ENCODE data around the gene TESK1.
A peak's percentile ranks its signal among the peaks of the same experiment; 100 is the strongest.

Gene TESK1

DNA sequence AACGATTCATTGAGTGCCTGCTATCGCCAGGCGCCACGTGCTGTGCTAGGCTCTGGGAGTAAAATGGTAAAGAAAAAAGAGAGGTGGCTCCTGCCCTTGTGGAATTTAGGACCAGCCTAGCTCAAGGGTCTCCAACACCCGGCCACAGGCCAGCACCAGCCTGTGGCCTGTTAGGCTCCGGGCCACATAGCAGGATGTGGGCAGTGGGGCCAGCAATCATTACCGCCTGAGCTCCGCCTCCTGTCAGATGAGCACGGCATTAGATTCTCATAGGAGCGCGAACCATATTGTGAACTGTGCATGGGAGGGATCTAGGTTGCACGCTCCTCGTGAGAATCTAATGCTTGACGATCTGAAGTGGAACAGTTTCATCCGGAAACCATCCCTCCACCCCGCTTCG is 51.3 kb downstream of the TESK1 start:
- Histone ChIP-seq H3K27me3 (ENCODE audit: insufficient read depth, insufficient read length) (peaks cover 7% of the 10 kb centered on the region), H3K9me3 (ENCODE audit: insufficient read depth, low read length) (no peaks in the 10 kb centered on the region), H3K36me3 (ENCODE audit: insufficient read depth, insufficient read length, low read length) (peaks cover 15% of the 10 kb centered on the region), H3K4me3 (ENCODE audit: insufficient read length, low read depth) (no peak overlapping the region), H3K9ac (ENCODE audit: insufficient read length, low read depth) (no peak overlapping the region), H3K4me1 (ENCODE audit: insufficient read depth, insufficient read length) (peaks cover 4% of the 10 kb centered on the region)
- TF ChIP-seq YY1 (IDR thresholded peaks at IDR 0.05; ENCODE audit: insufficient read depth, insufficient read length) (no peak), SUZ12 (IDR thresholded peaks at IDR 0.05; ENCODE audit: extremely low read depth, insufficient read depth, insufficient read length) (no peak), ZNF274 (IDR thresholded peaks at IDR 0.05; ENCODE audit: low read depth, low read length) (no peak)
- DNase-seq (ENCODE audit: low read depth, low spot score), result no peak

DNA sequence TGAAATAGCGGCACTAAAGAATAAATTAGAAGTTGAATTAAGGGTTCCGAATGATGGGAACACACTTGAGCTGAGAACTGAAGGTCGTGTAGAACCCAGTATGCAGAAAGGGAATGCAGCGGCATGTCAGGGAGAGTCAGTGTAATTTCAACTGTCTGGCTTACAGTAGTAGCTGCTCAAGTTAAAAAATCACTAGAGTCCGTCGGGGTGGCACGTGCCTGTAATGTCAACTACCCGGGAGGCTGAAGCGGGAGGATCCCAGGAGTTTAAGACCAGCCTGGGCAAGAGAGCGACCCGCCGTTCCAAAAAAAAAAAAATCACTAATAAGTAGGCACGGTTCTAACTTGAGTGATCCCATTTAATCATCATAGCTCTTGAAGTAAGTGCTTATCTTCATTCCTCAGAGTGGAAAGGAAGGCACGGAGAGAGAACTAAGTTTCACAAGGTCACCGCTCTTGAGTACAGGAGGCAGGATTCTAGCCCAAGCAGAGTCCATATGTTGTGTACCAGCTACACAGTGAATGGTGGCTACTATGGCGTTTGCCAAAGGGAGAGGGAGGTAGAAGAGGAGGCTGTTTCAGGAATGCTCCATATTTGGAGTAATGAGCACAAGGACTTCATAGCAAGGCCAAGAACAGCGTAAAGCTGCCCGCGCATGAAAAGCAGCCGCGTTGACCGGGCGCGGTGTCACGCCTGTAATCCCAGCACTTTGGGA is 51.9 kb downstream of the TESK1 start:
- Histone ChIP-seq H3K4me1 (ENCODE audit: insufficient read depth, insufficient read length) (peaks cover under 1% of the 10 kb centered on the region), H3K9ac (ENCODE audit: insufficient read length, low read depth) (peak overlapping the region; percentile 34), H3K9me3 (ENCODE audit: insufficient read depth, low read length) (no peaks in the 10 kb centered on the region), H3K4me3 (ENCODE audit: insufficient read length, low read depth) (peak overlapping the region; percentile 34), H3K36me3 (ENCODE audit: insufficient read depth, insufficient read length, low read length) (peaks cover 21% of the 10 kb centered on the region), H3K27me3 (ENCODE audit: insufficient read depth, insufficient read length) (peaks cover 7% of the 10 kb centered on the region)
- DNase-seq (ENCODE audit: low read depth, low spot score), result no peak
- TF ChIP-seq YY1 (IDR thresholded peaks at IDR 0.05; ENCODE audit: insufficient read depth, insufficient read length) (no peak), ZNF274 (IDR thresholded peaks at IDR 0.05; ENCODE audit: low read depth, low read length) (no peak), SUZ12 (IDR thresholded peaks at IDR 0.05; ENCODE audit: extremely low read depth, insufficient read depth, insufficient read length) (no peak)

DNA sequence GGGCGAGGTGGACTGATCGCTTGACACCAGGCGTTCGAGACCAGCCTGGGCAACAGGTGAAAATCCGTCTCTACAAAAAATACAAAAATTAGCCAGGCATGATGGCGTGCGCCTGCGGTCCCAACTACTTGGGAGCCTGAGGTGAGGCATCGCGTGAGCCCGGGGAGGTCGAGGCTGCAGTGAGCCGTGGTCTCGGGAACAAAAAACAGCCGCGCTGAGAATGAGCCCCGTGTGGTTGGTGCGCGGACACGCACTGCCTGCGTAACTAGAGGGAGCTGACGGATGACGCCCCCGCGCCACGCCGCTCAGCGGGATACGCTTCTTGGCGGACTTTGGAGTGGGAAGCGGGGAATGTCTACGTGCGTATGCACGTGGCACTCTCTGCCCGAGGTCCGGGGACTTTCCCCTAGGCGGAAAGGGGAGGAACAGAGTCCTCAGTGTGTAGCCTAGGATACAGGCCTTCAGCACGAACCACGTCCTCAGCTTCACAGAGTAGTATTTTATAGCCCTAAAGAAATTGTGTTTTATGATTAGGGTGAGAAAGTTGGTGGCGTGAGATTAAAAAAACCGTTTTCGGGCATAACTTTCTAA is 52.6 kb downstream of the TESK1 start, which contains the start of gene RMRP:
RMRP (minus strand) TSS at position 474 of the 591 bp plus-strand sequence.
- peak; percentile 98 for DNase-seq (ENCODE audit: low read depth, low spot score)
- Histone ChIP-seq H3K36me3 (ENCODE audit: insufficient read depth, insufficient read length, low read length) (peaks cover 28% of the 10 kb centered on the region), H3K4me1 (ENCODE audit: insufficient read depth, insufficient read length) (no peaks in the 10 kb centered on the region), H3K4me3 (ENCODE audit: insufficient read length, low read depth) (peak within 1 kb of the TSS; percentile 84), H3K9ac (ENCODE audit: insufficient read length, low read depth) (peak within 1 kb of the TSS; percentile 97), H3K9me3 (ENCODE audit: insufficient read depth, low read length) (no peaks in the 10 kb centered on the region), H3K27me3 (ENCODE audit: insufficient read depth, insufficient read length) (peaks cover 7% of the 10 kb centered on the region)
- TF ChIP-seq YY1 (IDR thresholded peaks at IDR 0.05; ENCODE audit: insufficient read depth, insufficient read length) (no peak), SUZ12 (IDR thresholded peaks at IDR 0.05; ENCODE audit: extremely low read depth, insufficient read depth, insufficient read length) (no peak), ZNF274 (IDR thresholded peaks at IDR 0.05; ENCODE audit: low read depth, low read length) (no peak)

DNA sequence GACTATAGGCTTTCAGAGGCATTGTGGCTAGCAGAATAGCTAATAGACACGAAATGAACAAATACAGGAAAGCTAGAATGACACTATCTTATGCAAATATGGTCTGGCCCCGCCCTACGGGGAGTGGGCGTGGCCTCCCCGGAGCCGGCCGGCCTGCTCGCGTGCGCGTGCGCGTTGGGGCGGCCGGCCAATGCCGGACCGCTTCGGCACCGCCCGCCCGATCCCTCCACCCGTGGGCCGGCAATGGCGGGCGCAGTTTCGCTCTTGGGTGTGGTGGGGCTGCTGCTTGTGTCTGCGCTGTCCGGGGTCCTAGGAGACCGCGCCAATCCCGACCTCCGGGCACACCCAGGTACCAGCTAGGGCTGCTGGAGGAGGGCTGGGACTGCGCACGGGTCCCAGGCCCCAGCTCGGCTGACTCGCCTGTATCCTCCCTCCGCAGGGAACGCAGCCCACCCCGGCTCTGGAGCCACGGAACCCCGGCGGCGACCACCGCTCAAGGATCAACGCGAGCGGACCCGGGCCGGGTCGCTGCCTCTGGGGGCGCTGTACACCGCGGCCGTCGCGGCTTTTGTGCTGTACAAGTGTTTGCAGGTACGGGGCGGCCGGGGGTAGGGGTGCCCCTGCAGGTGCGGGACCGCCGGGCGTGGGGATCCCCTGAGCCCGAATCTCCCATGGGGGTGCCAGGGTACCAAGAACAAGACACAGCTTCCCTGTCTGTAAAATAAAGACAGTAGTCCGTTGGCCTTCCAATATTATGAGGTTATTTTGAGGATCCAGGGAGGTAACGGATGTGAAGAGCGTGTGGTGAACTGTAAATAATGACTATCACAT is 53.3 kb downstream of the TESK1 start, which contains the start of gene CCDC107:
CCDC107 (plus strand) TSS at position 156 of the 831 bp plus-strand sequence; CDS start at position 244, 88 bp downstream.
- peaks cover 35% of the 10 kb centered on the region for H3K36me3 ChIP-seq (ENCODE audit: insufficient read depth, insufficient read length, low read length)
- H3K4me1 ChIP-seq (ENCODE audit: insufficient read depth, insufficient read length), result peaks cover 2% of the 10 kb centered on the region
- peak; percentile 66 for DNase-seq (ENCODE audit: low read depth, low spot score)

DNA sequence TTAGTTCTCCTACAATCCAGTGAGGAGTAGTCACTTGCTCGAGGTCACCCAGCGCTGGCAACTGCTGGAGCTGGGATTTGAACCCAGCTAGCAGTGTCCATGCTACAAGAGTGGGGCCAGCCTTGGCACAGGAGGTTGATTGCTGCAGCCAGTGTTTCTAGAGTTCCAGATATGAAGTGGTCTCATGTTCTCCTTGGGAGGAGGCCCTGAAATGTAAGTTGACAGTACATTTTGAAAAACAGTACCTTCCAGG is 53.8 kb downstream of the TESK1 start:
- peaks cover 6% of the 10 kb centered on the region for H3K4me1 ChIP-seq (ENCODE audit: insufficient read depth, insufficient read length)
- DNase-seq (ENCODE audit: low read depth, low spot score), result no peak

More for the DNA sequence above, 53.3 kb downstream of the TESK1 start, which contains the start of gene CCDC107:
- Histone ChIP-seq H3K9ac (ENCODE audit: insufficient read length, low read depth) (peak within 1 kb of the TSS; percentile 97), H3K27me3 (ENCODE audit: insufficient read depth, insufficient read length) (peaks cover 7% of the 10 kb centered on the region), H3K9me3 (ENCODE audit: insufficient read depth, low read length) (no peaks in the 10 kb centered on the region), H3K4me3 (ENCODE audit: insufficient read length, low read depth) (peak within 1 kb of the TSS; percentile 84)
- TF ChIP-seq ZNF274 (IDR thresholded peaks at IDR 0.05; ENCODE audit: low read depth, low read length) (no peak), YY1 (IDR thresholded peaks at IDR 0.05; ENCODE audit: insufficient read depth, insufficient read length) (peak; percentile 50)

DNA sequence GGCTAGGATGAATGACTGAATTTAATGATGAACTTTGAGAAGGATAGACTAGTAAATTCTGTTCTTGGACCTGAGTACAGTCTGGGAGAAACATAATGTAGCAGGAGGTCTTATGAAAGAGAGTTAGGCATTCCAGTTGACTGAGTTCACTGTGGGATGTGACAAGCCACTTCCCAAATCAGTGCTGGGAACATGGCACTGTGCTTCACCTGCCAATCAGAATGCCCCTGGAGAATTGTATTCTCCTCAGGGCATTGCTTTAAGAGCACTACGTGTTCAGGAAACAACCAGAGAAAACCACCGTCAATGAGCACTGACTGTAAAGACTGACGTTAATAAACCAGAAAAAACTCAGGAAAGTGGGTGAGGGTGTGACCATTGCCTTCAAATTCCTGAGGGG is 54.3 kb downstream of the TESK1 start:
- H3K9ac ChIP-seq (ENCODE audit: insufficient read length, low read depth), result peak overlapping the region; percentile 15
- peaks cover 8% of the 10 kb centered on the region for H3K4me1 ChIP-seq (ENCODE audit: insufficient read depth, insufficient read length)
- H3K9me3 ChIP-seq (ENCODE audit: insufficient read depth, low read length), result no peaks in the 10 kb centered on the region
- peak overlapping the region; percentile 84 for H3K4me3 ChIP-seq (ENCODE audit: insufficient read length, low read depth)
- TF ChIP-seq YY1 (IDR thresholded peaks at IDR 0.05; ENCODE audit: insufficient read depth, insufficient read length) (no peak), SUZ12 (IDR thresholded peaks at IDR 0.05; ENCODE audit: extremely low read depth, insufficient read depth, insufficient read length) (no peak), ZNF274 (IDR thresholded peaks at IDR 0.05; ENCODE audit: low read depth, low read length) (no peak)
- no peak for DNase-seq (ENCODE audit: low read depth, low spot score)
- peaks cover 7% of the 10 kb centered on the region for H3K27me3 ChIP-seq (ENCODE audit: insufficient read depth, insufficient read length)
- peaks cover 45% of the 10 kb centered on the region for H3K36me3 ChIP-seq (ENCODE audit: insufficient read depth, insufficient read length, low read length)

More for the DNA sequence above, 53.8 kb downstream of the TESK1 start:
- Histone ChIP-seq H3K4me3 (ENCODE audit: insufficient read length, low read depth) (peak overlapping the region; percentile 84), H3K9ac (ENCODE audit: insufficient read length, low read depth) (peak overlapping the region; percentile 97), H3K36me3 (ENCODE audit: insufficient read depth, insufficient read length, low read length) (peaks cover 40% of the 10 kb centered on the region), H3K9me3 (ENCODE audit: insufficient read depth, low read length) (no peaks in the 10 kb centered on the region), H3K27me3 (ENCODE audit: insufficient read depth, insufficient read length) (peaks cover 7% of the 10 kb centered on the region)
- no peak for TF ChIP-seq YY1 (IDR thresholded peaks at IDR 0.05; ENCODE audit: insufficient read depth, insufficient read length)
- TF ChIP-seq ZNF274 (IDR thresholded peaks at IDR 0.05; ENCODE audit: low read depth, low read length), result no peak
- TF ChIP-seq SUZ12 (IDR thresholded peaks at IDR 0.05; ENCODE audit: extremely low read depth, insufficient read depth, insufficient read length), result no peak
